ENCODE measurements around the gene PPP1CA. TPM values are rescaled to one million over a fixed set of nuclear protein-coding genes. Genes with fewer than 3 reads are reported as not detected.

The PPP1CA gene
- total RNA-seq, 3 donors from 2014 or later = 130 to 239 (median 209) TPM

DNA sequence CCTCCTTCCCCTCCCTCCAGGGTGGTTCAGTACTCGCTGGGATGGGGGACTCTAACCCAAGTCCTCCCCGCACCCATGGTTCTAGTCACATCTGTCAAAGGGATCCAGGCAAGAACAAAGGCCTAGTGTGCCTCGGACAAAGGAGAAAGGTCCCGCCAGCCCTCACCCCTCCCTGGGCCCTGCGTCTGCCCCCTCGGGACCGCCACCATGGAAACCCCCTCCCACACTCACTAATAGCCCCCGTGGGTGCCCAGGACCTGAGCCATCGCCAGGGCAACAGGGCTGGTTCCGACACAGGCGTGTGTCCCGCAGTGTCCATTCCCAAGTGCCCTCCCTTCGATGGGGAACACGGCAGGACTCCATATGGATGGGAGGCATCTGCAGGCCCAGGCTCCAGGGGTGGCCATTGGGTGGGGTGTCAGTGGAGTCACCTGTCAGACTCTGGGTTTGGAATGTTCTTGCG is 8.7 kb upstream of the PPP1CA start:
- TF ChIP-seq, protein P1, sequence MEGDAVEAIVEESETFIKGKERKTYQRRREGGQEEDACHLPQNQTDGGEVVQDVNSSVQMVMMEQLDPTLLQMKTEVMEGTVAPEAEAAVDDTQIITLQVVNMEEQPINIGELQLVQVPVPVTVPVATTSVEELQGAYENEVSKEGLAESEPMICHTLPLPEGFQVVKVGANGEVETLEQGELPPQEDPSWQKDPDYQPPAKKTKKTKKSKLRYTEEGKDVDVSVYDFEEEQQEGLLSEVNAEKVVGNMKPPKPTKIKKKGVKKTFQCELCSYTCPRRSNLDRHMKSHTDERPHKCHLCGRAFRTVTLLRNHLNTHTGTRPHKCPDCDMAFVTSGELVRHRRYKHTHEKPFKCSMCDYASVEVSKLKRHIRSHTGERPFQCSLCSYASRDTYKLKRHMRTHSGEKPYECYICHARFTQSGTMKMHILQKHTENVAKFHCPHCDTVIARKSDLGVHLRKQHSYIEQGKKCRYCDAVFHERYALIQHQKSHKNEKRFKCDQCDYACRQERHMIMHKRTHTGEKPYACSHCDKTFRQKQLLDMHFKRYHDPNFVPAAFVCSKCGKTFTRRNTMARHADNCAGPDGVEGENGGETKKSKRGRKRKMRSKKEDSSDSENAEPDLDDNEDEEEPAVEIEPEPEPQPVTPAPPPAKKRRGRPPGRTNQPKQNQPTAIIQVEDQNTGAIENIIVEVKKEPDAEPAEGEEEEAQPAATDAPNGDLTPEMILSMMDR (IDR thresholded peaks at IDR 0.05) = no peak
- Histone ChIP-seq H3K4me1 (ENCODE audit: low read depth) (peaks cover 10% of the 10 kb centered on the region), H3K9me3 (no peaks in the 10 kb centered on the region), H3K36me3 (ENCODE audit: low read depth) (no peaks in the 10 kb centered on the region), H3K4me3 (no peak overlapping the region)
- ATAC-seq (no peak), DNase-seq (peak in 1 of 3 donors; percentile 54)
- intact Hi-C loops (cut with DNase I, micrococcal nuclease) = no loop called here

DNA sequence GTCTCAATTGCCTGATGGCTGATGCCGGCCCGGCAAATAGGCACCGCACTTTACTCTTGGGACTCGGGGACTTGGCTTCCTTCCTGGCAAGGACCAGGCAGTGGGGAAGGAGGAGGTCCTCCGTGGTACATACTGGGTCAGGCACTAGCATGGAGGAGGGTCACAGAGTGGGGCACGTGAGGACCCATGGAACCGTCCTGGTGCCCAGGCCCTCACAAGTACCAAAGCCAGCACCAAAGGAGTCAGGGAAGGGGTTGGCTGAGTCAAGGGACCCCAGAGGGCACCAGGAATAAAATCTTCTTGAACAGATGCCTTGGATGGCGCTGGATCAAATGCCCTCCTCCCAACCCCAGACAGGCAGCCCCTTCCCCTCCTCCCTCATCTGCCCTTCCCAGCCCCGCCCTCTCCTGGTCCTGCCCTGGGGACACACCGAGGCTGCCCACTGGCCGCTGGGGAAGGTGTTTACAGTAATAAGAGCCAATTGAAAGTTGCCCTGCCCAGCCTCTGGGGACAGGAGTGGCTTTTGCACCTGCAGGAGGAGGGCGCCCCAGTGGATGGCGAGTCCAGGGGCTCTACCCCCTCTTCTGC is 8.2 kb upstream of the PPP1CA start:
- Histone ChIP-seq H3K36me3 (ENCODE audit: low read depth) (no peaks in the 10 kb centered on the region), H3K4me3 (no peak overlapping the region), H3K9me3 (no peaks in the 10 kb centered on the region), H3K4me1 (ENCODE audit: low read depth) (peaks cover 4% of the 10 kb centered on the region)
- TF ChIP-seq, protein P1 (IDR thresholded peaks at IDR 0.05) = no peak
- intact Hi-C loops (cut with DNase I, micrococcal nuclease) = no loop called here
- peak; percentile 67 to 85 (median 73) for DNase-seq
- ATAC-seq = peak; percentile 67

DNA sequence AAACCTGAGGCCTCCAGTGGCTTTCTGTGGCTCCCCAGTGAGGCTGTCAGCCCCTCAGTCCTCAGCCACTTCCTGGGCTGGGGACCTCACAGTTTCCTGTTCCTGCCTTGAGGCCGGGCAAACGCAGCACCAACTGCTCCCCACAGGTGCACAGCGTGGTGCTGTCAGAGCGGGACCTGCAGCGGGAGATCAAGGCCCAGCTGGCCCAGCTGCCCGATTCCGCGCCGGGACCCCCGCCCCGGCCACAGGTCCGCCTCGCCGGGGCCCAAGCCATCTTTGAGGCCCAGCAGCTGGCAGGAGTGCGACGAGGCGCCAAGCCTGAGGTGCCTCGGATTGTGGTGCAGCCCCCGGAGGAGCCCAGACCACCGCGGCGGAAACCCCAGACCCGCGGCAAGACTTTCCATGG is 7.6 kb upstream of the PPP1CA start:
- peak; percentile 62 for ATAC-seq
- H3K4me1 ChIP-seq (ENCODE audit: low read depth) = peaks cover 4% of the 10 kb centered on the region
- TF ChIP-seq, protein P1 (IDR thresholded peaks at IDR 0.05) = no peak
- DNase-seq = peak; percentile 56 to 86 (median 70)
- no peaks in the 10 kb centered on the region for H3K9me3 ChIP-seq
- no peak overlapping the region for H3K4me3 ChIP-seq
- no peaks in the 10 kb centered on the region for H3K36me3 ChIP-seq (ENCODE audit: low read depth)
- intact Hi-C loops (cut with DNase I, micrococcal nuclease) = no loop called here

DNA sequence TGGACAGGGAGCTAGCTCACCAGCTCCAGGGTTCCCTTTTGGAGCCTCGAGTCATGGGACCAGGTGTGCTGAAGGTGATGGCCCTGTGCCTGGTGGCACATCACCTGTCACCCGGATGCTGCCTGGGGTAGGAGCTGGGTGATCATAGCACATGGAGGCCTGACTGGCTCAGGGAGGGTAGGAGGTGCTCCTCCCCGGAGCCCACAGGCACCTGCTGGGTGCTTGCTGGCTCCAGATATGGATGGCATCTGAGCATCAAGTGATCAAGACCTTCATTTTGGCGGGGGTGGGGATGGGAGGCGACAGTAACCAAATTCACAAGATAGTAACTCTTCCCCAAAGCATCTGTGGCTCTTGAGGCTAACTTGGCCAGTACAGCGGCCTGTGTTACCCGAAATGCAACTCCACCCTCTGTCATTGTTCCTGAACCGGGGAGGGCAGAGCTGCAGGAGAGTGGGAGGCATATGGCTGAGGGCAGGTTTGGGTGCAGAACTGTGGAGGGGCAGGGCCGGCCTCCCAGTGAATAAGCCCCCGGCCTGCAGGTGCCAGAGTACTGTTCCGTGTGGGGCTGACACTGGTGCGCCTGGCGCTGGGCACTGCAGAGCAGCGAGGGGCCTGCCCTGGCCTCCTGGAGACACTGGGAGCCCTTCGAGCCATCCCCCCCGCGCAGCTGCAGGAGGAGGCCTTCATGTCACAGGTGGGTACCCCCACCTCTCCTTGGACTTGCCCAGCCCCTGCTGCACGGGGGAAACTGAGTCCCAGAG is 7.0 kb upstream of the PPP1CA start:
- intact Hi-C loops (cut with DNase I, micrococcal nuclease) = no loop called here
- ATAC-seq (no peak), DNase-seq (peak in 2 of 3 donors; percentile 34 to 67)
- Histone ChIP-seq H3K9me3 (no peaks in the 10 kb centered on the region), H3K36me3 (ENCODE audit: low read depth) (no peaks in the 10 kb centered on the region), H3K4me1 (ENCODE audit: low read depth) (peaks cover 4% of the 10 kb centered on the region), H3K4me3 (no peak overlapping the region)
- TF ChIP-seq, protein P1 (IDR thresholded peaks at IDR 0.05) = no peak

DNA sequence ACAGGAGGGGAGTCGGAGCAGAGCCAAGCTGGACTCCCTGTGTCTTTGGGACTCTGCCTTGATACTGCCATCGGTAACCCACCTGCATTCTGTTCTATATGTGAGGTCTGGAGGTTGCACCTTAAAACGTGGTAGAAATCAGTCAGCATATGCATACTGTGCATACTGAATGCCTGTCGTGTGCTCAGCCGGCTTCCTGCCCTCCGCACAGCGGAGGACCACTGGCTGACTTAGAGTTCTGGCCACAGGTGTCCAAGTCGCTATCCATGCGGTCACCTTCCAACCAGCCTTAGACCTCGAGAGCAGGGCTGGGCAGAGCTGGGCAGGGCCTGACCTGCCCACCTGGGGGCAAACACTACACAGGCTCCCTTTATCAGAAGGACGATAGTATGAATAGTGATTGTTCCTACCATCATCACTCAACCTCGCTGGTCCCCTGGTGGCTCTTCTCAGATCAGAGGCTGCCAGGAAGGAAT is 6.1 kb upstream of the PPP1CA start:
- Histone ChIP-seq H3K9me3 (no peaks in the 10 kb centered on the region), H3K4me3 (no peak overlapping the region), H3K36me3 (ENCODE audit: low read depth) (no peaks in the 10 kb centered on the region), H3K4me1 (ENCODE audit: low read depth) (peaks cover 5% of the 10 kb centered on the region)
- TF ChIP-seq, protein P1 (IDR thresholded peaks at IDR 0.05) = no peak
- ATAC-seq = no peak
- DNase-seq = no peak
- intact Hi-C loops (cut with DNase I, micrococcal nuclease) = no loop called here
